Measurements from ENCODE around the gene KSR2.

GRCh38 chr12:117640511-117640910 lies 328.3 kb downstream of the KSR2 start:
- TF ChIP-seq CTCF (IDR thresholded peaks at IDR 0.05; ENCODE audit: low read depth, low read length) (no peak), EZH2phosphoT487 (IDR thresholded peaks at IDR 0.05; ENCODE audit: low read depth) (no peak)

Data from OCI-LY3 (cell line).